HepG2 (cell line): ENCODE results near the gene ABHD17C. TPM values are rescaled to one million over a fixed set of nuclear protein-coding genes. Genes with fewer than 3 reads are reported as not detected.

Experiments used
- ASH2L ChIP-seq: fragments of 300-600, 200-600 bp; sonication (generic); IDR thresholded peaks from 2 replicates; pipeline ENCODE4 v1.7.0; 2017; ENCODE audit warnings: low read depth, mild to moderate bottlenecking, moderate library complexity, mixed read lengths, low read length; ENCODE audit not compliant: insufficient read length
- ATF2 ChIP-seq: sonication (generic); formaldehyde crosslinking; IDR thresholded peaks from 2 replicates; pipeline ENCODE4 v1.4.0; 2020; ENCODE audit warnings: missing genetic modification reagents
- DNMT3B ChIP-seq: conservative IDR thresholded peaks from 2 replicates; pipeline ENCODE4 v1.6.1; 2016; ENCODE audit warnings: missing biosample characterization, control low read depth
- ETS1 ChIP-seq: sonication (generic); formaldehyde crosslinking; IDR thresholded peaks from 2 replicates; pipeline ENCODE4 v1.4.0; 2020; ENCODE audit warnings: missing genetic modification reagents
- FIP1L1 ChIP-seq: fragments of 200-400 bp; formaldehyde crosslinking; IDR thresholded peaks from 2 replicates; pipeline ENCODE4 v1.6.1; 2018; ENCODE audit warnings: low read depth, mild to moderate bottlenecking, low read length, moderate library complexity, borderline replicate concordance; ENCODE audit not compliant: insufficient read depth
- FOSL1 ChIP-seq: sonication (generic); formaldehyde crosslinking; IDR thresholded peaks from 2 replicates; pipeline ENCODE4 v1.9.0; 2021; ENCODE audit warnings: missing genetic modification reagents, borderline replicate concordance
- GPN1 ChIP-seq: sonication (generic); formaldehyde crosslinking; IDR thresholded peaks from 2 replicates; pipeline ENCODE4 v1.5.1; 2020; ENCODE audit warnings: missing genetic modification reagents, borderline replicate concordance
- GTF2F1 ChIP-seq: fragments of 150-350 bp; IDR thresholded peaks from 2 replicates; pipeline ENCODE4 v1.6.1; 2014; ENCODE audit warnings: low read length
- HIVEP1 ChIP-seq: sonication (generic); formaldehyde crosslinking; IDR thresholded peaks from 2 replicates; pipeline ENCODE4 v1.4.0; 2020; ENCODE audit warnings: mild to moderate bottlenecking, missing genetic modification reagents
- KLF16 ChIP-seq, 2 experiments: sonication (generic) in 1 of 2; formaldehyde crosslinking in 1 of 2; IDR thresholded peaks; 2 replicates each; pipeline versions ENCODE4 v1.6.1 to v1.8.0; 2016 to 2023; ENCODE audit warnings: missing genetic modification reagents in 2 of 2, missing compliant biosample characterization in 1 of 2
- MATR3 ChIP-seq: sonication (generic); formaldehyde crosslinking; IDR thresholded peaks from 2 replicates; pipeline ENCODE4 v1.4.0; 2020; ENCODE audit warnings: missing genetic modification reagents
- NFKBIZ ChIP-seq: IDR thresholded peaks from 2 replicates; pipeline ENCODE4 v1.6.1; 2018; ENCODE audit warnings: missing genetic modification reagents, missing compliant biosample characterization
- NR3C1 ChIP-seq: sonication (generic); formaldehyde crosslinking; IDR thresholded peaks from 2 replicates; pipeline ENCODE4 v1.4.0; 2020; ENCODE audit warnings: missing genetic modification reagents
- SMAD3 ChIP-seq: sonication (generic); formaldehyde crosslinking; IDR thresholded peaks from 2 replicates; pipeline ENCODE4 v1.4.0; 2020; ENCODE audit warnings: missing genetic modification reagents
- SMAD9 ChIP-seq: sonication (generic); formaldehyde crosslinking; IDR thresholded peaks from 2 replicates; pipeline ENCODE4 v1.5.1; 2020; ENCODE audit warnings: mild to moderate bottlenecking, missing genetic modification reagents
- THAP8 ChIP-seq: sonication (generic); formaldehyde crosslinking; IDR thresholded peaks from 2 replicates; pipeline ENCODE4 v1.5.1; 2020; ENCODE audit warnings: missing genetic modification reagents, mild to moderate bottlenecking, borderline replicate concordance
- ZBTB7B ChIP-seq: sonication (generic); formaldehyde crosslinking; IDR thresholded peaks from 2 replicates; pipeline ENCODE4 v1.4.0; 2020; ENCODE audit warnings: missing genetic modification reagents
- ZNF180 ChIP-seq: sonication (generic); formaldehyde crosslinking; IDR thresholded peaks from 2 replicates; pipeline ENCODE4 v1.4.0; 2020; ENCODE audit warnings: low read depth, missing genetic modification reagents, borderline replicate concordance
- ZNF460 ChIP-seq: sonication (generic); formaldehyde crosslinking; IDR thresholded peaks from 2 replicates; pipeline ENCODE4 v1.5.1; 2020; ENCODE audit warnings: missing genetic modification reagents, mild to moderate bottlenecking, borderline replicate concordance
- ZNF557 ChIP-seq: sonication (generic); formaldehyde crosslinking; IDR thresholded peaks from 2 replicates; pipeline ENCODE4 v1.4.0; 2020; ENCODE audit warnings: missing genetic modification reagents
- ZNF644 ChIP-seq: IDR thresholded peaks from 2 replicates; pipeline ENCODE4 v1.6.1; 2016; ENCODE audit warnings: low read depth
- ZNF713 ChIP-seq: sonication (generic); formaldehyde crosslinking; IDR thresholded peaks from 2 replicates; pipeline ENCODE4 v1.4.0; 2020; ENCODE audit warnings: mild to moderate bottlenecking, missing genetic modification reagents
- ZNF780A ChIP-seq: sonication (generic); formaldehyde crosslinking; IDR thresholded peaks from 2 replicates; pipeline ENCODE4 v1.8.0; 2022; ENCODE audit warnings: mild to moderate bottlenecking, missing genetic modification reagents, moderate library complexity
- polyA plus RNA-seq, 8 experiments: library from polyadenylated mRNA; depleted of rRNA in 3 of 8; stranded (reverse) in 7 of 8; unstranded in 1 of 8; fragments of >200 nt; fragmentation: Illumina TruSeq in 4 of 8; extraction: Trizol in 4 of 8; gene quantifications; 2 replicates each; pipeline versions ENCODE4 v1.2.1 to v1.2.3, GENCODE V29; 2011 to 2016; ENCODE audit warnings: low read depth in 4 of 8, missing spikeins in 1 of 8, mixed read lengths in 1 of 8; ENCODE audit not compliant: insufficient read depth in 1 of 8
- total RNA-seq, 5 experiments: library from RNA; depleted of rRNA; stranded (reverse); fragments of >200 nt; fragmentation: Illumina TruSeq; extraction: Trizol; gene quantifications; 2 replicates each; pipeline ENCODE4 v1.2.3, GENCODE V29; 2016; ENCODE audit warnings: low read depth in 1 of 5
- TF ChIP-seq, protein P1 (sequence below): sonication (generic); IDR thresholded peaks from 2 replicates; pipeline ENCODE4 v1.6.1; 2016; ENCODE audit warnings: low read depth, borderline replicate concordance
- TF ChIP-seq, protein P2 (sequence below): sonication (generic); formaldehyde crosslinking; IDR thresholded peaks from 2 replicates; pipeline ENCODE4 v1.8.1; 2023; ENCODE audit warnings: mild to moderate bottlenecking, missing genetic modification reagents

Gene ABHD17C
- total and polyA plus RNA-seq, 2 of the 13 experiments (the other 11 are each of a cell fraction or from before 2014, with no cell fraction given): 2.9 to 3.9 TPM

- TF ChIP-seq SMAD9 (0 out of 2 replicates have a peak, but pooled peaks have one; percentile 43), DNMT3B (peak; percentile 96), ATF2 (CRISPR knock-in tag) (peak; percentile 84; the same call in 1 of the 2 replicates), FOSL1 (CRISPR knock-in tag) (peak; percentile 61; the same call in 1 of the 2 replicates), ASH2L (no peak), NFKBIZ (CRISPR knock-in tag) (peak; percentile 89; the same call in 1 of the 2 replicates), ZBTB7B (CRISPR knock-in tag) (peak; percentile 53; the same call in 1 of the 2 replicates), FIP1L1 (no peak), ZNF644 (peak; percentile 52; the same call in 1 of the 2 replicates), THAP8 (CRISPR knock-in tag) (0 out of 2 replicates have a peak, but pooled peaks have one; percentile 56), ZNF180 (peak; percentile 92; the same call in 1 of the 2 replicates), GTF2F1 (no peak), ZNF460 (CRISPR knock-in tag) (no peak), KLF16 (CRISPR knock-in tag; IDR thresholded peaks at IDR 0.05) (peak in 1 of 2 experiments; percentile 97; a peak in 2 of 4 replicates), ETS1 (peak; percentile 81; the same call in 1 of the 2 replicates), MATR3 (CRISPR knock-in tag) (no peak), HIVEP1 (CRISPR knock-in tag) (0 out of 2 replicates have a peak, but pooled peaks have one; percentile 62), GPN1 (CRISPR knock-in tag) (0 out of 2 replicates have a peak, but pooled peaks have one; percentile 83), ZNF780A (CRISPR knock-in tag) (peak; percentile 56; the same call in 1 of the 2 replicates), NR3C1 (no peak), SMAD3 (CRISPR knock-in tag) (peak; percentile 94), ZNF557 (CRISPR knock-in tag) (peak; percentile 97), ZNF713 (CRISPR knock-in tag) (no peak)
- TF ChIP-seq, protein P1, sequence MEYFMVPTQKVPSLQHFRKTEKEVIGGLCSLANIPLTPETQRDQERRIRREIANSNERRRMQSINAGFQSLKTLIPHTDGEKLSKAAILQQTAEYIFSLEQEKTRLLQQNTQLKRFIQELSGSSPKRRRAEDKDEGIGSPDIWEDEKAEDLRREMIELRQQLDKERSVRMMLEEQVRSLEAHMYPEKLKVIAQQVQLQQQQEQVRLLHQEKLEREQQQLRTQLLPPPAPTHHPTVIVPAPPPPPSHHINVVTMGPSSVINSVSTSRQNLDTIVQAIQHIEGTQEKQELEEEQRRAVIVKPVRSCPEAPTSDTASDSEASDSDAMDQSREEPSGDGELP: no peak
- TF ChIP-seq, protein P2, sequence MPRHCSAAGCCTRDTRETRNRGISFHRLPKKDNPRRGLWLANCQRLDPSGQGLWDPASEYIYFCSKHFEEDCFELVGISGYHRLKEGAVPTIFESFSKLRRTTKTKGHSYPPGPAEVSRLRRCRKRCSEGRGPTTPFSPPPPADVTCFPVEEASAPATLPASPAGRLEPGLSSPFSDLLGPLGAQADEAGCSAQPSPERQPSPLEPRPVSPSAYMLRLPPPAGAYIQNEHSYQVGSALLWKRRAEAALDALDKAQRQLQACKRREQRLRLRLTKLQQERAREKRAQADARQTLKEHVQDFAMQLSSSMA (CRISPR knock-in tag): 0 out of 2 replicates have a peak, but pooled peaks have one; percentile 87
These were observed 85.5 kb downstream of the ABHD17C start (continued) for GRCh38 chr15:80780416-80781221.
